Measurements from ENCODE around the gene INHA. TPM values are rescaled to one million over a fixed set of nuclear protein-coding genes. Genes with fewer than 3 reads are reported as not detected.

Gene INHA
- total and polyA plus RNA-seq, 9 donors, result 0.26 to 1.3 (median 0.84) TPM

GRCh38 chr2:219595256-219595655, 23.1 kb downstream of the INHA start:
- no peaks in the 10 kb centered on the region for H3K9me3 ChIP-seq (replicated peaks; ENCODE audit: control insufficient read depth, low read depth, low read length)
- peaks cover 38% of the 10 kb centered on the region for H3K4me1 ChIP-seq (ENCODE audit: control insufficient read depth, insufficient read depth, low read length)
- peak; percentile 90 for DNase-seq
- H3K27ac ChIP-seq (ENCODE audit: low read length), result peak overlapping the region; percentile 83
- H3K36me3 ChIP-seq (ENCODE audit: control insufficient read depth, insufficient read depth, low read length), result no peaks in the 10 kb centered on the region
- H3K4me3 ChIP-seq (ENCODE audit: low read length), result no peak overlapping the region
- 0% methylated on average over 1 of the region's 3 CpGs for WGBS (ENCODE audit: insufficient coverage)
- H3K27me3 ChIP-seq (ENCODE audit: control insufficient read depth, insufficient read depth, low read length), result no peaks in the 10 kb centered on the region

- Histone ChIP-seq H3K36me3 (ENCODE audit: control insufficient read depth, insufficient read depth, low read length) (peaks cover 10% of the 10 kb centered on the region), H3K27ac (ENCODE audit: low read length) (peak overlapping the region; percentile 95), H3K9me3 (replicated peaks; ENCODE audit: control insufficient read depth, low read depth, low read length) (no peaks in the 10 kb centered on the region), H3K27me3 (ENCODE audit: control insufficient read depth, insufficient read depth, low read length) (no peaks in the 10 kb centered on the region), H3K4me1 (ENCODE audit: control insufficient read depth, insufficient read depth, low read length) (peaks cover 38% of the 10 kb centered on the region), H3K4me3 (ENCODE audit: low read length) (peak overlapping the region; percentile 66)
- 10% methylated on average over 9 of the region's 19 CpGs for WGBS (ENCODE audit: insufficient coverage)
- peak; percentile 35 for DNase-seq
Measured at GRCh38 chr2:219596954-219597551, 24.9 kb downstream of the INHA start.

- peak within 1 kb of the TSS; percentile 95 for H3K27ac ChIP-seq (ENCODE audit: low read length)
- H3K9me3 ChIP-seq (replicated peaks; ENCODE audit: control insufficient read depth, low read depth, low read length), result no peaks in the 10 kb centered on the region
- peak within 1 kb of the TSS; percentile 66 for H3K4me3 ChIP-seq (ENCODE audit: low read length)
- H3K27me3 ChIP-seq (ENCODE audit: control insufficient read depth, insufficient read depth, low read length), result no peaks in the 10 kb centered on the region
- 0% methylated on average over 48 of the region's 57 CpGs for WGBS (ENCODE audit: insufficient coverage)
- peak; percentile 99 for DNase-seq
- peaks cover 35% of the 10 kb centered on the region for H3K4me1 ChIP-seq (ENCODE audit: control insufficient read depth, insufficient read depth, low read length)
- H3K36me3 ChIP-seq (ENCODE audit: control insufficient read depth, insufficient read depth, low read length), result peaks cover 17% of the 10 kb centered on the region
Measured at GRCh38 chr2:219597552-219598307, 25.6 kb downstream of the INHA start, which contains the start of gene STK11IP. Gene STK11IP, plus strand, starts transcription at chr2:219597857. Its CDS starts 263 bp downstream, at chr2:219598120.

- 10% methylated on average over 4 of the region's 9 CpGs for WGBS (ENCODE audit: insufficient coverage)
- no peaks in the 10 kb centered on the region for H3K9me3 ChIP-seq (replicated peaks; ENCODE audit: control insufficient read depth, low read depth, low read length)
- H3K27me3 ChIP-seq (ENCODE audit: control insufficient read depth, insufficient read depth, low read length), result no peaks in the 10 kb centered on the region
- peak overlapping the region; percentile 95 for H3K27ac ChIP-seq (ENCODE audit: low read length)
- DNase-seq, result no peak
- H3K36me3 ChIP-seq (ENCODE audit: control insufficient read depth, insufficient read depth, low read length), result peaks cover 18% of the 10 kb centered on the region
- peak overlapping the region; percentile 66 for H3K4me3 ChIP-seq (ENCODE audit: low read length)
- peaks cover 28% of the 10 kb centered on the region for H3K4me1 ChIP-seq (ENCODE audit: control insufficient read depth, insufficient read depth, low read length)
Measured at GRCh38 chr2:219598308-219599078, 26.4 kb downstream of the INHA start.

- WGBS (ENCODE audit: insufficient coverage), result 86% methylated on average over 5 of the region's 5 CpGs
- H3K4me3 ChIP-seq (ENCODE audit: low read length), result no peak overlapping the region
- no peaks in the 10 kb centered on the region for H3K27me3 ChIP-seq (ENCODE audit: control insufficient read depth, insufficient read depth, low read length)
- no peak overlapping the region for H3K27ac ChIP-seq (ENCODE audit: low read length)
- no peaks in the 10 kb centered on the region for H3K4me1 ChIP-seq (ENCODE audit: control insufficient read depth, insufficient read depth, low read length)
- DNase-seq, result peak; percentile 27
- H3K36me3 ChIP-seq (ENCODE audit: control insufficient read depth, insufficient read depth, low read length), result peaks cover 57% of the 10 kb centered on the region
- H3K9me3 ChIP-seq (replicated peaks; ENCODE audit: control insufficient read depth, low read depth, low read length), result no peaks in the 10 kb centered on the region
Measured at GRCh38 chr2:219603771-219604170, 31.7 kb downstream of the INHA start.

GRCh38 chr2:219605607-219605954, 33.5 kb downstream of the INHA start:
- H3K27ac ChIP-seq (ENCODE audit: low read length), result no peak overlapping the region
- DNase-seq, result no peak
- H3K27me3 ChIP-seq (ENCODE audit: control insufficient read depth, insufficient read depth, low read length), result no peaks in the 10 kb centered on the region
- peaks cover 66% of the 10 kb centered on the region for H3K36me3 ChIP-seq (ENCODE audit: control insufficient read depth, insufficient read depth, low read length)
- H3K4me3 ChIP-seq (ENCODE audit: low read length), result no peak overlapping the region
- 81% methylated on average over 5 of the region's 6 CpGs for WGBS (ENCODE audit: insufficient coverage)
- no peaks in the 10 kb centered on the region for H3K4me1 ChIP-seq (ENCODE audit: control insufficient read depth, insufficient read depth, low read length)
- no peaks in the 10 kb centered on the region for H3K9me3 ChIP-seq (replicated peaks; ENCODE audit: control insufficient read depth, low read depth, low read length)

DNA sequence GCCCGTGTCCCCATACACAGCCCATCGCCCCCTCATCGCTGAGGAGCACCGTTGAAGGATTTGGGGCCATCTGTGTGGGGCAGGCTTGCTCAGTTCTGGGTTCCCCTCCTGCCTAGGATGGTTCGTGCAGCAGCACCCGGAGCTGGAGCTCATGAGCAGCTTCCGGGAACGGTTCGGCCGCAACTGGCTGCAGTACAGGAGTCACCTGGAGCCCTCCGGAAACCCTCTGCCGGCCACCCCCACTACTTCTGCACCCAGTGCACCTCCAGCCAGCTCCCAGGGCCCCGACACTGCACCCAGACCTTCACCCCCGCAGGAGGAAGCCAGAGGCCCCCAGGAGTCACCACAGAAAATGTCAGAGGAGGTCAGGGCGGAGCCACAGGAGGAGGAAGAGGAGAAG, 35.8 kb downstream of the INHA start:
- Histone ChIP-seq H3K36me3 (ENCODE audit: control insufficient read depth, insufficient read depth, low read length) (peaks cover 70% of the 10 kb centered on the region), H3K4me1 (ENCODE audit: control insufficient read depth, insufficient read depth, low read length) (peaks cover 9% of the 10 kb centered on the region), H3K4me3 (ENCODE audit: low read length) (no peak overlapping the region), H3K27me3 (ENCODE audit: control insufficient read depth, insufficient read depth, low read length) (no peaks in the 10 kb centered on the region), H3K27ac (ENCODE audit: low read length) (no peak overlapping the region), H3K9me3 (replicated peaks; ENCODE audit: control insufficient read depth, low read depth, low read length) (no peaks in the 10 kb centered on the region)
- WGBS (ENCODE audit: insufficient coverage), result 88% methylated on average over 7 of the region's 15 CpGs
- no peak for DNase-seq

- no peaks in the 10 kb centered on the region for H3K27me3 ChIP-seq (ENCODE audit: control insufficient read depth, insufficient read depth, low read length)
- H3K9me3 ChIP-seq (replicated peaks; ENCODE audit: control insufficient read depth, low read depth, low read length), result no peaks in the 10 kb centered on the region
- no peak overlapping the region for H3K27ac ChIP-seq (ENCODE audit: low read length)
- peaks cover 70% of the 10 kb centered on the region for H3K36me3 ChIP-seq (ENCODE audit: control insufficient read depth, insufficient read depth, low read length)
- H3K4me1 ChIP-seq (ENCODE audit: control insufficient read depth, insufficient read depth, low read length), result peaks cover 9% of the 10 kb centered on the region
- DNase-seq, result no peak
- H3K4me3 ChIP-seq (ENCODE audit: low read length), result no peak overlapping the region
- WGBS (ENCODE audit: insufficient coverage), result 94% methylated on average over 11 of the region's 15 CpGs
Measured at GRCh38 chr2:219608399-219608964, 36.4 kb downstream of the INHA start.

DNA sequence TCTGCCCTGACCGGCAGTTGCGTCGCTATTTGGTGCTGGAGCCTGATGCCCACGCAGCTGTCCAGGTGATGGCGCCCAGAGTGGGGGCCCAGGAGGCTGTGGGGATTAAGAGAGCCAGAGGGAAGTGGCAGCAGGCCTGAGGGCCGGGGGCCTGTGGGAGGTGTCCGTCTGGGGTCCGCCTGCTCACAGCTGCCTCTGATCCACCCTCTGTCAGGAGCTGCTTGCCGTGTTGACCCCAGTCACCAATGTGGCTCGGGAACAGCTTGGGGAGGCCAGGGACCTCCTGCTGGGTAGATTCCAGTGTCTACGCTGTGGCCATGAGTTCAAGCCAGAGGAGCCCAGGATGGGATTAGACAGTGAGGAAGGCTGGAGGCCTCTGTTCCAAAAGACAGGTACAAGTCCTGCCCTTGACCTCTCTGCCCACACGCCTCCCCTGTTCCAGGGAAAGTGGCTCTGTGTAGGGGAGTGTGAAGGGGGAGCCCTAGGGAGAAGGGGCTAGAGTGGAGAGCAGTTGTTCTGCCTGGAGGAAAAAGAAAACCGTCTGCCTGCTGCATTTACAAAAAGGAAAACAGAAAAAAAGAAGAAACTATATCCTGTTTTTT, 37.1 kb downstream of the INHA start:
- 65% methylated on average over 9 of the region's 13 CpGs for WGBS (ENCODE audit: insufficient coverage)

More for the DNA sequence above, 37.1 kb downstream of the INHA start:
- peaks cover 68% of the 10 kb centered on the region for H3K36me3 ChIP-seq (ENCODE audit: control insufficient read depth, insufficient read depth, low read length)
- H3K9me3 ChIP-seq (replicated peaks; ENCODE audit: control insufficient read depth, low read depth, low read length), result no peaks in the 10 kb centered on the region
- no peak for DNase-seq
- H3K4me1 ChIP-seq (ENCODE audit: control insufficient read depth, insufficient read depth, low read length), result peaks cover 11% of the 10 kb centered on the region
- no peak overlapping the region for H3K27ac ChIP-seq (ENCODE audit: low read length)
- no peak overlapping the region for H3K4me3 ChIP-seq (ENCODE audit: low read length)
- H3K27me3 ChIP-seq (ENCODE audit: control insufficient read depth, insufficient read depth, low read length), result no peaks in the 10 kb centered on the region
